GM12878 (cell line): ENCODE measurements around the gene EIF4ENIF1.

Experiments
- ATF7 ChIP-seq: fragments of 450-650 bp; IDR thresholded peaks from 2 replicates; pipeline ENCODE4 v1.6.1; 2016; ENCODE audit warnings: low read depth, mild to moderate bottlenecking
- BRCA1 ChIP-seq: IDR thresholded peaks from 2 replicates; pipeline ENCODE4 v1.6.1; 2011; ENCODE audit warnings: low read depth, low read length, improper control_type of control experiment
- CBX3 ChIP-seq: fragments of 200-600 bp; sonication (generic); IDR thresholded peaks from 2 replicates; pipeline ENCODE4 v1.6.1; 2016; ENCODE audit warnings: low read depth, borderline replicate concordance
- CTCF ChIP-seq, 3 experiments: IDR thresholded peaks in 2 of 3; conservative IDR thresholded peaks in 1 of 3; 2 replicates each; pipeline ENCODE4 v1.5.1; 2011; ENCODE audit warnings: low read depth in 3 of 3, low read length in 3 of 3, mild to moderate bottlenecking in 3 of 3, control low read depth in 2 of 3, moderate library complexity in 2 of 3, inconsistent platforms in 1 of 3, mixed read lengths in 1 of 3; ENCODE audit not compliant: control insufficient read depth in 2 of 3, insufficient read depth in 1 of 3; ENCODE audit errors: extremely low read depth in 1 of 3
- EP300 ChIP-seq, 2 experiments: fragments of 150-350 bp in 1 of 2; IDR thresholded peaks; 2 replicates each; pipeline ENCODE4 v1.6.1; 2011 to 2012; ENCODE audit warnings: low read depth in 2 of 2, low read length in 2 of 2, borderline replicate concordance in 1 of 2, improper control_type of control experiment in 1 of 2, inconsistent platforms in 1 of 2; ENCODE audit not compliant: control insufficient read depth in 1 of 2
- JUNB ChIP-seq: IDR thresholded peaks from 2 replicates; pipeline ENCODE4 v1.6.1; 2016; ENCODE audit warnings: antibody characterized with exemption, mild to moderate bottlenecking
- MLLT1 ChIP-seq: fragments of 450-650 bp; IDR thresholded peaks from 2 replicates; pipeline ENCODE4 v1.6.1; 2016; ENCODE audit warnings: mild to moderate bottlenecking
- MXI1 ChIP-seq: fragments of 150-350 bp; IDR thresholded peaks from 2 replicates; pipeline ENCODE4 v1.6.1; 2011; ENCODE audit warnings: low read depth, mild to moderate bottlenecking, inconsistent platforms, low read length, improper control_type of control experiment
- NFYA ChIP-seq: IDR thresholded peaks from 2 replicates; pipeline ENCODE4 v1.6.1; 2011; ENCODE audit warnings: low read depth, mild to moderate bottlenecking, low read length, improper control_type of control experiment, borderline replicate concordance
- PKNOX1 ChIP-seq: fragments of 450-650 bp; IDR thresholded peaks from 2 replicates; pipeline ENCODE4 v1.6.1; 2016; ENCODE audit warnings: mild to moderate bottlenecking
- POLR2AphosphoS2 ChIP-seq: IDR thresholded peaks from 2 replicates; pipeline ENCODE4 v1.6.1; 2011; ENCODE audit warnings: low read depth, mild to moderate bottlenecking, low read length, improper control_type of control experiment, moderate library complexity
- SMC3 ChIP-seq: IDR thresholded peaks from 2 replicates; pipeline ENCODE4 v1.6.1; 2011; ENCODE audit warnings: low read length, improper control_type of control experiment, borderline replicate concordance
- ZNF24 ChIP-seq: fragments of 450-650 bp; IDR thresholded peaks from 2 replicates; pipeline ENCODE4 v1.6.1; 2017; ENCODE audit warnings: antibody characterized with exemption, mild to moderate bottlenecking

- TF ChIP-seq CTCF (IDR thresholded peaks at IDR 0.05 in 2 of 3, conservative IDR thresholded peaks at IDR 0.05 in 1 of 3; ENCODE audit: control insufficient read depth in 2 of 3, extremely low read depth in 1 of 3, insufficient read depth in 1 of 3, low read depth in 3 of 3, low read length in 3 of 3) (no peak), JUNB (no peak), NFYA (no peak), CBX3 (no peak), POLR2AphosphoS2 (no peak), EP300 (IDR thresholded peaks at IDR 0.05; ENCODE audit: borderline replicate concordance in 1 of 2, control insufficient read depth in 1 of 2, low read depth in 2 of 2, low read length in 2 of 2) (no peak), ZNF24 (no peak), ATF7 (no peak), PKNOX1 (no peak), MXI1 (no peak), SMC3 (no peak), BRCA1 (no peak), MLLT1 (peak; percentile 77)
Measured at GRCh38 chr22:31491218-31491962, 1.7 kb upstream of the EIF4ENIF1 start.
